BE2C (cell line): ENCODE measurements around the gene EDNRB.

Source experiments
- DNase-seq: peaks from one replicate; pipeline ENCODE4 v3.0.0-alpha.2; 2020
- H3K27me3 ChIP-seq: fragments of 250-450 bp; sonication (Bioruptor Pico); 2 replicates; pipeline ENCODE4 v1.5.1; 2020; ENCODE audit warnings: mild to moderate bottlenecking
- H3K36me3 ChIP-seq: fragments of 250-450 bp; sonication (Bioruptor Pico); 2 replicates; pipeline ENCODE4 v1.5.1; 2020; ENCODE audit warnings: mild to moderate bottlenecking
- H3K4me1 ChIP-seq: fragments of 250-450 bp; sonication (Bioruptor Pico); 2 replicates; pipeline ENCODE4 v1.5.1; 2020
- H3K4me3 ChIP-seq: 2 replicates; pipeline ENCODE4 v1.5.1; 2011; ENCODE audit warnings: low read depth, low read length
- H3K9me3 ChIP-seq: fragments of 250-450 bp; sonication (Bioruptor Pico); 2 replicates; pipeline ENCODE4 v1.5.1; 2020
- TF ChIP-seq, protein P1 (sequence below): IDR thresholded peaks from 2 replicates; pipeline ENCODE4 v1.5.1; 2012; ENCODE audit warnings: mild to moderate bottlenecking, low read depth, low read length

Gene EDNRB

GRCh38 chr13:77915686-77916085 lies 2.9 kb downstream of the EDNRB start:
- H3K4me3 ChIP-seq: no peak overlapping the region
- no peaks in the 10 kb centered on the region for H3K36me3 ChIP-seq
- H3K9me3 ChIP-seq: no peaks in the 10 kb centered on the region
- peaks cover 45% of the 10 kb centered on the region for H3K27me3 ChIP-seq
- DNase-seq: no peak
- TF ChIP-seq, protein P1, sequence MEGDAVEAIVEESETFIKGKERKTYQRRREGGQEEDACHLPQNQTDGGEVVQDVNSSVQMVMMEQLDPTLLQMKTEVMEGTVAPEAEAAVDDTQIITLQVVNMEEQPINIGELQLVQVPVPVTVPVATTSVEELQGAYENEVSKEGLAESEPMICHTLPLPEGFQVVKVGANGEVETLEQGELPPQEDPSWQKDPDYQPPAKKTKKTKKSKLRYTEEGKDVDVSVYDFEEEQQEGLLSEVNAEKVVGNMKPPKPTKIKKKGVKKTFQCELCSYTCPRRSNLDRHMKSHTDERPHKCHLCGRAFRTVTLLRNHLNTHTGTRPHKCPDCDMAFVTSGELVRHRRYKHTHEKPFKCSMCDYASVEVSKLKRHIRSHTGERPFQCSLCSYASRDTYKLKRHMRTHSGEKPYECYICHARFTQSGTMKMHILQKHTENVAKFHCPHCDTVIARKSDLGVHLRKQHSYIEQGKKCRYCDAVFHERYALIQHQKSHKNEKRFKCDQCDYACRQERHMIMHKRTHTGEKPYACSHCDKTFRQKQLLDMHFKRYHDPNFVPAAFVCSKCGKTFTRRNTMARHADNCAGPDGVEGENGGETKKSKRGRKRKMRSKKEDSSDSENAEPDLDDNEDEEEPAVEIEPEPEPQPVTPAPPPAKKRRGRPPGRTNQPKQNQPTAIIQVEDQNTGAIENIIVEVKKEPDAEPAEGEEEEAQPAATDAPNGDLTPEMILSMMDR: no peak
- H3K4me1 ChIP-seq: no peaks in the 10 kb centered on the region

DNA sequence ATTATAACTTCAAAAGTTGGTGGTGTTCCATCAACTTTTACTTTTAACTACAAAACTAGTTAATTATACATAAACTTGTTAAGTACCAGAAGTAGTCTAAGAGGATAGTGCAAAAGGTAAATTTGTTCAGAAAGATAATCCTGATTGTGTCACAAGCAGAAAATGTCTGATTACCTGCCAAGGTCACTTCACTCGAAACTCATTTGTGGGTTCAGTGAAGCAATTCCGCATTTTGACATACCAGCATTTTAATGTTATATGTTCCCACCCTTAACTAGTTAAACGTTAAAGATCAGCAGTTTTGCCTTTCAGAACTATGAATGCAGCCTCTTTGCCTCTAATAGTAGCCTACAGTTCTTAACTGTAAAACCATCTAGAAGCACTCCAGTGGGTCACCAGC lies 5.6 kb downstream of the EDNRB start:
- TF ChIP-seq, protein P1: no peak
- no peaks in the 10 kb centered on the region for H3K4me1 ChIP-seq

DNA sequence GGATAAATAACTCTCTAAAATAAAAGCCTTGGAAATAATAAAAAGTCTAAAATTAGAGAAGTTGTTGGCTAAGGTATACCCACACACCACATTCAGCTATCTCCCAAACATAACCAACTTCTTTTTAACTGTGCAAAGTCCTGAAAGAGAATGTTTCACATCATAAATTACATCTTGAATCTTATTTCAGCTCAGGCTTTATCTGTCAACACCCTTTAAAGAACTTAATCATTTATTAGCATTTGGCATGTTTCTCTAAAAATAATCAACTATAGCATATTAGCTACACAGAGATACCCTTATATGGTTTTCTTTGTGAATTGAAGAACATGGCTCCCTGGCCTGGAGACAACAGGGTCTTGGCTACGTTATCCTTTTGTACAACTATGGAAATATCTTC lies 6.9 kb downstream of the EDNRB start:
- no peaks in the 10 kb centered on the region for H3K36me3 ChIP-seq
- no peaks in the 10 kb centered on the region for H3K9me3 ChIP-seq
- TF ChIP-seq, protein P1: no peak

More for the DNA sequence above, 5.6 kb downstream of the EDNRB start:
- Histone ChIP-seq H3K4me3 (no peak overlapping the region), H3K36me3 (no peaks in the 10 kb centered on the region), H3K27me3 (peaks cover 18% of the 10 kb centered on the region), H3K9me3 (no peaks in the 10 kb centered on the region)
- DNase-seq: no peak

DNA sequence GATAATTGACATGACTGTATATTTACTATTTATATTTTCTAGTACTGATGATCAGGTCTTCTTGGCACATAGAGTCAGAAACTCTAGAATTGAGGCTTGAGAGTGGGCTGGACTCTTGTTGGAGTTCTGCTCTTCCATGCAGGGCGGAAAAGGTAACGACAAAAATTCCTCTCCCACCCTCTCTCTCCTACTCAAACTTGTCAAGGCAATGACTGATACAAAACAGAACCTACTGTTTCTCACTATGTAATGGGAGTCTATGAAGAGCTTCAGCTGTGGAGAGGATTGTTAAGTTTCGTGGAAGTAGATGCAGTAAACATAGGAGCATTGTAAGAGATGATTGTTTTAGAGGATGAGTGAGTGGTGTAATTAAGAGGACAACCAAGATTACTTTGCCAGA lies 8.8 kb downstream of the EDNRB start:
- no peaks in the 10 kb centered on the region for H3K9me3 ChIP-seq
- no peaks in the 10 kb centered on the region for H3K36me3 ChIP-seq
- TF ChIP-seq, protein P1: no peak
- H3K4me1 ChIP-seq: no peaks in the 10 kb centered on the region
- peaks cover 3% of the 10 kb centered on the region; the same call in 1 of the 2 replicates for H3K27me3 ChIP-seq
- H3K4me3 ChIP-seq: no peak overlapping the region
- no peak for DNase-seq

More for the DNA sequence above, 6.9 kb downstream of the EDNRB start:
- no peaks in the 10 kb centered on the region for H3K4me1 ChIP-seq
- H3K4me3 ChIP-seq: no peak overlapping the region
- peaks cover 8% of the 10 kb centered on the region; the same call in 1 of the 2 replicates for H3K27me3 ChIP-seq
- no peak for DNase-seq

DNA sequence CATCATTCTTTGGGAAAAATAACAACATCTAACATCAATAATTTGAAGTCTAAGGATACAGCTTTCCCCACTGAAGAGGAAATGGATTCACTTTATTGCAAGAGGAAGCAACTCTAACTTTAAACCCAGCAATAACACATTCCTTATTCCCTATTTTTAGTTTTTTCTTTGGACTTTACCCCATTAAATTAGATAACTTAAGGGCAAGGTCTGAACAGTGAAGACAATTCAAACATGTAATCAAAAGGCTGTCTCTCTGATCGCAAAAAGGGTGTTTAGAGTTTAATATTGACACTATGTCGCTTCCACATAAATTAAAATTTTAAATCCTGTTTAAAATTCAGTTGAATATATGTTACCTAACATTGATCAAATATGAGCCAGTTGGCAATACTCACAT lies 10.1 kb downstream of the EDNRB start:
- TF ChIP-seq, protein P1: no peak
- Histone ChIP-seq H3K27me3 (peaks cover 3% of the 10 kb centered on the region; the same call in 1 of the 2 replicates), H3K36me3 (no peaks in the 10 kb centered on the region), H3K4me1 (no peaks in the 10 kb centered on the region), H3K4me3 (no peak overlapping the region), H3K9me3 (no peaks in the 10 kb centered on the region)
- DNase-seq: no peak

GRCh38 chr13:77907666-77908341 lies 10.8 kb downstream of the EDNRB start:
- no peaks in the 10 kb centered on the region for H3K36me3 ChIP-seq
- TF ChIP-seq, protein P1: no peak
- DNase-seq: no peak
- no peaks in the 10 kb centered on the region for H3K4me1 ChIP-seq
- no peaks in the 10 kb centered on the region for H3K9me3 ChIP-seq
- no peaks in the 10 kb centered on the region for H3K27me3 ChIP-seq
- no peak overlapping the region for H3K4me3 ChIP-seq
